ENCODE measurements around the gene C17orf107.

C17orf107 gene

DNA sequence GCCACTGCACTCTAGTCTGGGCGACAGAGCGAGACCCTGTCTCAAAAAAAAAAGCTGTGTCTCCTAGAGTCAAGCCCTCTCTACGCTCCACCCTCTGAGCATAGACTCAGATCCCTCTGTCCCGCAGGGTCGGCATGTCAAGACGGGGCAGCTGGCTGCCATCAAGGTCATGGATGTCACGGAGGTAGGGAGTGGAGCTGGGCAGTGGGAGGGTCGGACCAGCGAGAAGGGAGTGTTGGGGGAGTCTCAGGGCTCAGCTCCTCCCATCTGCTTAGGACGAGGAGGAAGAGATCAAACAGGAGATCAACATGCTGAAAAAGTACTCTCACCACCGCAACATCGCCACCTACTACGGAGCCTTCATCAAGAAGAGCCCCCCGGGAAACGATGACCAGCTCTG lies 18.5 kb upstream of the C17orf107 start:
- Histone ChIP-seq H3K4me3 (ENCODE audit: low read length) (no peak overlapping the region), H2AK5ac (ENCODE audit: low read length) (no peak overlapping the region), H3K36me3 (ENCODE audit: control insufficient read depth, insufficient read depth, low read length) (no peaks in the 10 kb centered on the region), H3K18ac (ENCODE audit: low read length) (no peak overlapping the region), H3K56ac (ENCODE audit: low read length) (no peak overlapping the region), H3K4ac (ENCODE audit: low read depth, low read length) (no peak overlapping the region), H2BK15ac (replicated peaks; ENCODE audit: low read depth) (no peak overlapping the region), H3K27ac (ENCODE audit: low read depth, low read length) (no peak overlapping the region), H3K79me2 (ENCODE audit: control insufficient read depth, insufficient read depth, low read length) (no peaks in the 10 kb centered on the region), H3K9ac (ENCODE audit: low read length) (no peak overlapping the region), H2BK120ac (ENCODE audit: low read depth, low read length) (no peak overlapping the region), H3K4me2 (ENCODE audit: low read length) (no peak overlapping the region), H4K8ac (ENCODE audit: low read depth, low read length) (no peak overlapping the region), H3K23ac (ENCODE audit: low read length) (no peak overlapping the region), H4K5ac (ENCODE audit: low read length) (no peak overlapping the region), H3K79me1 (ENCODE audit: low read length) (no peaks in the 10 kb centered on the region), H3K4me1 (ENCODE audit: control insufficient read depth, low read depth, low read length) (no peaks in the 10 kb centered on the region), H2BK5ac (ENCODE audit: low read length) (no peak overlapping the region), H3K27me3 (ENCODE audit: insufficient read depth, low read length, poor library complexity) (no peaks in the 10 kb centered on the region)
- WGBS (ENCODE audit: extremely low coverage, insufficient coverage, low lambda C conversion rate) = no CpG with 5 or more reads among the region's 15 CpGs
- no peak for DNase-seq

DNA sequence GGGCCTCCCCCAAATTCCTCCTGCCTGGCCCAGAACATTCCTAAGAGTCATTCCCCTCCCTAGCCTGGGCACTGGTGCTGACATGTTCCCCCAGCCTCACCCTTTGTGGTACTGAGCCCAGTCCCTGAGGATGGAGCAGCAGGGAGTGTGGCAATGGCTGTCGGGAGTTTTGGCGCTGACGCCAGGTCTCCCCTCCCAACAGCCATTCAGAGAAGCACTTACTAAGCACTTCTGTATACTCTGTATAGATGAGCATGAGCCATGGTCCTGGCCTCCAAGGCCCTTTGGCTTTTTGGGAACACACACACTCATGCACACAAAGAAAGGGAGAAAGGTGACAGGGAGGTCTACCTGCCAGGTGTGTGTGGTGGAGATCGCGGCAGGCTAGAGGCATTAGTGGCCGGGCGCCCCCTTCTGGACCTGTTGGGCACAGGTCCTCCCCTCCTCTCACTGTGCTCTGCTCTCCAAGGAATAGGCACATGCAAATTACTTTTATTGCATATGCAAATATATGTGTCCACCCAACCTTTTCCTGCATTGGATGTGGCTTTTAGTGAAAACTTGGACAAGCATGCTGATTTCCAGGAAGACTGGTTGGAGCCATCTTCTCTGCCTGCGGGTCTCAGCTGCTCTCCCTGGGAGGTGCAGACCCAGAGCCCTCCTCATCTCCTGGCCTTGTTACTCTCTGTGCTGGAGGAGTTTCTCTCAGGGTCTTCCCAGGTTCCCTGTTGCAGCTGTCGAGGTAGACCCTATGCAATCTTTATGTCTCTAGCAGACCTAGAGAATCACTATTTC lies 17.4 kb upstream of the C17orf107 start:
- H4K5ac ChIP-seq (ENCODE audit: low read length) = no peak overlapping the region
- no peak overlapping the region for H3K4me3 ChIP-seq (ENCODE audit: low read length)
- no peak overlapping the region for H2BK15ac ChIP-seq (replicated peaks; ENCODE audit: low read depth)
- no peak overlapping the region for H3K27ac ChIP-seq (ENCODE audit: low read depth, low read length)
- H4K8ac ChIP-seq (ENCODE audit: low read depth, low read length) = no peak overlapping the region
- DNase-seq = peak; percentile 72
- H3K23ac ChIP-seq (ENCODE audit: low read length) = no peak overlapping the region
- no peak overlapping the region for H2BK120ac ChIP-seq (ENCODE audit: low read depth, low read length)
- no peaks in the 10 kb centered on the region for H3K79me1 ChIP-seq (ENCODE audit: low read length)
- no peak overlapping the region for H3K18ac ChIP-seq (ENCODE audit: low read length)
- no CpG with 5 or more reads among the region's 9 CpGs for WGBS (ENCODE audit: extremely low coverage, insufficient coverage, low lambda C conversion rate)
- no peak overlapping the region for H3K56ac ChIP-seq (ENCODE audit: low read length)
- no peak overlapping the region for H3K4ac ChIP-seq (ENCODE audit: low read depth, low read length)
- H3K9ac ChIP-seq (ENCODE audit: low read length) = no peak overlapping the region
- H2AK5ac ChIP-seq (ENCODE audit: low read length) = no peak overlapping the region
- H2BK5ac ChIP-seq (ENCODE audit: low read length) = no peak overlapping the region
- no peaks in the 10 kb centered on the region for H3K4me1 ChIP-seq (ENCODE audit: control insufficient read depth, low read depth, low read length)
- H3K27me3 ChIP-seq (ENCODE audit: insufficient read depth, low read length, poor library complexity) = no peaks in the 10 kb centered on the region
- H3K4me2 ChIP-seq (ENCODE audit: low read length) = no peak overlapping the region
- H3K36me3 ChIP-seq (ENCODE audit: control insufficient read depth, insufficient read depth, low read length) = peaks cover 2% of the 10 kb centered on the region
- no peaks in the 10 kb centered on the region for H3K79me2 ChIP-seq (ENCODE audit: control insufficient read depth, insufficient read depth, low read length)

DNA sequence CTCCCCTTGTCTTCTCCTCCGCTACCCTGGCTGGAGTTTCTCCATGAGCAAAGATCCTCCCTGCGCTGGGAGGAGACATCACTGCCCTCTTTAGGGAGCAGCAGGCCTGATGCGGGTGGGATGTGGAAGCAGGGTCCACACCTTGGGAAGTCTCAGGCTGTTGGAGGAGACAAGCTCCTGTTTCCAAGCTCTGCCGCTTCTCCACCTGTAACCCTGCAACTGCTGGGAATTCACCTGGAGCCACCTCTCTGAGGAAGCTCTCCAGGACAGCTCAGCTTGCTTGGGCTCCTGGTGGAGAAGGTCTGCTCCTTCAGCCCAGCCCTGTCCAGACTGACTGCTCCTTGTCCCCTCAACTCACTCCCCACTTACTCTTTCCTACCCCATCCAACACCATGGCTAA lies 14.8 kb upstream of the C17orf107 start:
- no CpG with 5 or more reads among the region's 4 CpGs for WGBS (ENCODE audit: extremely low coverage, insufficient coverage, low lambda C conversion rate)

DNA sequence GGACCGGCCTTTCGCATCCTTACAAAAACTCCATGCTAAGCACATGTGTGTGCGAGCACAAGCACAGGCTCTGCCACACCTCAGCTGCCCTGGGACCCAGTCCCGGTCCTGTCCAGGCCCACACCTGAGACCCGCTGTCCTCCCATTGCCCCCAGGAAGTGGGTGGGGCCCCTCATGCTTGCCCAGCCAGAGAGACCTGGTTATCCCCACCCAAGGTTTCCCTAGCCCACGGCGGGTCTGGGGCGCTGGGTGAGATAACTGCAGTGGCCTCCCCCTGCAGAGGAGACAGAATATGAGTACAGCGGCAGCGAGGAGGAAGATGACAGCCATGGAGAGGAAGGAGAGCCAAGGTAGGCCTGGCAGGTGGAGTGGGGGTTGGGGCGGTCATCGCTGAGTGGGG lies 12.5 kb upstream of the C17orf107 start:
- no CpG with 5 or more reads among the region's 12 CpGs for WGBS (ENCODE audit: extremely low coverage, insufficient coverage, low lambda C conversion rate)
- Histone ChIP-seq H3K4me3 (ENCODE audit: low read length) (no peak overlapping the region), H3K79me2 (ENCODE audit: control insufficient read depth, insufficient read depth, low read length) (no peaks in the 10 kb centered on the region), H3K27ac (ENCODE audit: low read depth, low read length) (no peak overlapping the region), H2AK5ac (ENCODE audit: low read length) (no peak overlapping the region), H2BK120ac (ENCODE audit: low read depth, low read length) (no peak overlapping the region), H3K9ac (ENCODE audit: low read length) (no peak overlapping the region), H3K4me2 (ENCODE audit: low read length) (no peak overlapping the region), H3K4me1 (ENCODE audit: control insufficient read depth, low read depth, low read length) (no peaks in the 10 kb centered on the region), H4K8ac (ENCODE audit: low read depth, low read length) (no peak overlapping the region), H3K56ac (ENCODE audit: low read length) (no peak overlapping the region), H3K27me3 (ENCODE audit: insufficient read depth, low read length, poor library complexity) (no peaks in the 10 kb centered on the region), H3K79me1 (ENCODE audit: low read length) (no peaks in the 10 kb centered on the region), H3K4ac (ENCODE audit: low read depth, low read length) (no peak overlapping the region), H4K5ac (ENCODE audit: low read length) (no peak overlapping the region), H3K36me3 (ENCODE audit: control insufficient read depth, insufficient read depth, low read length) (peaks cover 7% of the 10 kb centered on the region), H2BK15ac (replicated peaks; ENCODE audit: low read depth) (no peak overlapping the region), H3K18ac (ENCODE audit: low read length) (no peak overlapping the region), H2BK5ac (ENCODE audit: low read length) (no peak overlapping the region), H3K23ac (ENCODE audit: low read length) (no peak overlapping the region)
- no peak for DNase-seq

More for the DNA sequence above, 14.8 kb upstream of the C17orf107 start:
- Histone ChIP-seq H3K23ac (ENCODE audit: low read length) (no peak overlapping the region), H3K79me2 (ENCODE audit: control insufficient read depth, insufficient read depth, low read length) (no peaks in the 10 kb centered on the region), H3K4me1 (ENCODE audit: control insufficient read depth, low read depth, low read length) (no peaks in the 10 kb centered on the region), H3K9ac (ENCODE audit: low read length) (no peak overlapping the region), H2BK15ac (replicated peaks; ENCODE audit: low read depth) (no peak overlapping the region), H3K4ac (ENCODE audit: low read depth, low read length) (no peak overlapping the region), H3K18ac (ENCODE audit: low read length) (no peak overlapping the region), H4K5ac (ENCODE audit: low read length) (no peak overlapping the region), H2AK5ac (ENCODE audit: low read length) (no peak overlapping the region), H3K4me2 (ENCODE audit: low read length) (no peak overlapping the region), H3K56ac (ENCODE audit: low read length) (no peak overlapping the region), H3K36me3 (ENCODE audit: control insufficient read depth, insufficient read depth, low read length) (peaks cover 2% of the 10 kb centered on the region), H2BK120ac (ENCODE audit: low read depth, low read length) (no peak overlapping the region), H2BK5ac (ENCODE audit: low read length) (no peak overlapping the region), H3K27me3 (ENCODE audit: insufficient read depth, low read length, poor library complexity) (no peaks in the 10 kb centered on the region), H3K4me3 (ENCODE audit: low read length) (no peak overlapping the region), H3K27ac (ENCODE audit: low read depth, low read length) (no peak overlapping the region), H3K79me1 (ENCODE audit: low read length) (no peaks in the 10 kb centered on the region), H4K8ac (ENCODE audit: low read depth, low read length) (no peak overlapping the region)
- no peak for DNase-seq

DNA sequence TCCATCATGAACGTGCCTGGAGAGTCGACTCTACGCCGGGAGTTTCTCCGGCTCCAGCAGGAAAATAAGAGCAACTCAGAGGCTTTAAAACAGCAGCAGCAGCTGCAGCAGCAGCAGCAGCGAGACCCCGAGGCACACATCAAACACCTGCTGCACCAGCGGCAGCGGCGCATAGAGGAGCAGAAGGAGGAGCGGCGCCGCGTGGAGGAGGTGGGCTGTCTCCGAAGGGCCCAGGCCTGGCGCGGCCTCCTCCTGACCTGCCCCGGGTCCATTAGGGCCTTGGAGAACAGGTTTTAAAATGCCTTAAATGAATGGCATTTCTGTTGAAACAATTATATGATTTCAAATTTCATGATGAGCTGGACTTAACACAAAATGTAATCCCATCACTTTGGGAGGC lies 11.8 kb upstream of the C17orf107 start:
- Histone ChIP-seq H3K4me2 (ENCODE audit: low read length) (no peak overlapping the region), H3K27me3 (ENCODE audit: insufficient read depth, low read length, poor library complexity) (no peaks in the 10 kb centered on the region), H4K8ac (ENCODE audit: low read depth, low read length) (no peak overlapping the region), H2BK120ac (ENCODE audit: low read depth, low read length) (no peak overlapping the region), H3K4ac (ENCODE audit: low read depth, low read length) (no peak overlapping the region), H3K79me1 (ENCODE audit: low read length) (no peaks in the 10 kb centered on the region), H3K56ac (ENCODE audit: low read length) (no peak overlapping the region), H3K9ac (ENCODE audit: low read length) (no peak overlapping the region), H3K79me2 (ENCODE audit: control insufficient read depth, insufficient read depth, low read length) (no peaks in the 10 kb centered on the region), H3K4me3 (ENCODE audit: low read length) (no peak overlapping the region), H3K18ac (ENCODE audit: low read length) (no peak overlapping the region), H3K23ac (ENCODE audit: low read length) (no peak overlapping the region), H3K4me1 (ENCODE audit: control insufficient read depth, low read depth, low read length) (no peaks in the 10 kb centered on the region), H3K36me3 (ENCODE audit: control insufficient read depth, insufficient read depth, low read length) (peaks cover 7% of the 10 kb centered on the region), H2AK5ac (ENCODE audit: low read length) (no peak overlapping the region), H3K27ac (ENCODE audit: low read depth, low read length) (no peak overlapping the region), H2BK5ac (ENCODE audit: low read length) (no peak overlapping the region), H4K5ac (ENCODE audit: low read length) (no peak overlapping the region), H2BK15ac (replicated peaks; ENCODE audit: low read depth) (no peak overlapping the region)
- DNase-seq = no peak
- no CpG with 5 or more reads among the region's 18 CpGs for WGBS (ENCODE audit: extremely low coverage, insufficient coverage, low lambda C conversion rate)

Measured in mesendoderm (in vitro differentiated cells).